Stimulated activated CD8-positive, alpha-beta memory T cell treated with anti-CD3 and anti-CD28 coated beads, Interleukin-2, amount 100 ng/mL, for 48 hours (primary cell): Measurements from ENCODE around the gene SPAG16.

Source experiments
- DNase-seq, 2 donors: peaks; one replicate each; pipeline ENCODE4 v3.0.0-alpha.2; 2020; ENCODE audit warnings: low read depth in 2 of 2

SPAG16 gene

GRCh38 chr2:214264171-214264570 lies 979.9 kb downstream of the SPAG16 start:
- DNase-seq = no peak

- DNase-seq = no peak
These were observed 981.8 kb downstream of the SPAG16 start for GRCh38 chr2:214265991-214266489.

- no peak for DNase-seq
These were observed 993.6 kb downstream of the SPAG16 start for GRCh38 chr2:214277880-214278279.

- no peak for DNase-seq
These were observed 1001.7 kb downstream of the SPAG16 start for GRCh38 chr2:214286011-214286410.

- DNase-seq = no peak
These were observed 1009.3 kb downstream of the SPAG16 start for GRCh38 chr2:214293593-214293992.

- no peak for DNase-seq
These were observed 1010.2 kb downstream of the SPAG16 start for GRCh38 chr2:214294426-214294825.

GRCh38 chr2:214297423-214297822 lies 1013.2 kb downstream of the SPAG16 start:
- DNase-seq = no peak

GRCh38 chr2:214310319-214310718 lies 1026.1 kb downstream of the SPAG16 start:
- DNase-seq = no peak

GRCh38 chr2:214311031-214311533 lies 1026.8 kb downstream of the SPAG16 start:
- DNase-seq = no peak

GRCh38 chr2:214311931-214312749 lies 1027.9 kb downstream of the SPAG16 start:
- DNase-seq = no peak

GRCh38 chr2:214315324-214315723 lies 1031.1 kb downstream of the SPAG16 start:
- DNase-seq = no peak

- no peak for DNase-seq
These were observed 1035.9 kb downstream of the SPAG16 start for GRCh38 chr2:214320211-214320610.

GRCh38 chr2:214322662-214323061 lies 1038.4 kb downstream of the SPAG16 start:
- no peak for DNase-seq

- no peak for DNase-seq
These were observed 1041.1 kb downstream of the SPAG16 start for GRCh38 chr2:214325404-214325803.

GRCh38 chr2:214328941-214329340 lies 1044.7 kb downstream of the SPAG16 start:
- no peak for DNase-seq

- DNase-seq = no peak
These were observed 1057.4 kb downstream of the SPAG16 start for GRCh38 chr2:214341646-214342045.

- no peak for DNase-seq
These were observed 1074.2 kb downstream of the SPAG16 start for GRCh38 chr2:214358506-214358905.

GRCh38 chr2:214361116-214361515 lies 1076.9 kb downstream of the SPAG16 start:
- no peak for DNase-seq

GRCh38 chr2:214365549-214365948 lies 1081.3 kb downstream of the SPAG16 start:
- DNase-seq = no peak

GRCh38 chr2:214367171-214367570 lies 1082.9 kb downstream of the SPAG16 start:
- DNase-seq = no peak

- DNase-seq = no peak
These were observed 1092.5 kb downstream of the SPAG16 start for GRCh38 chr2:214376618-214377285.

- no peak for DNase-seq
These were observed 1093.0 kb downstream of the SPAG16 start for GRCh38 chr2:214377286-214377624.
